Measurements from ENCODE around the gene PADI4.

Gene PADI4

DNA sequence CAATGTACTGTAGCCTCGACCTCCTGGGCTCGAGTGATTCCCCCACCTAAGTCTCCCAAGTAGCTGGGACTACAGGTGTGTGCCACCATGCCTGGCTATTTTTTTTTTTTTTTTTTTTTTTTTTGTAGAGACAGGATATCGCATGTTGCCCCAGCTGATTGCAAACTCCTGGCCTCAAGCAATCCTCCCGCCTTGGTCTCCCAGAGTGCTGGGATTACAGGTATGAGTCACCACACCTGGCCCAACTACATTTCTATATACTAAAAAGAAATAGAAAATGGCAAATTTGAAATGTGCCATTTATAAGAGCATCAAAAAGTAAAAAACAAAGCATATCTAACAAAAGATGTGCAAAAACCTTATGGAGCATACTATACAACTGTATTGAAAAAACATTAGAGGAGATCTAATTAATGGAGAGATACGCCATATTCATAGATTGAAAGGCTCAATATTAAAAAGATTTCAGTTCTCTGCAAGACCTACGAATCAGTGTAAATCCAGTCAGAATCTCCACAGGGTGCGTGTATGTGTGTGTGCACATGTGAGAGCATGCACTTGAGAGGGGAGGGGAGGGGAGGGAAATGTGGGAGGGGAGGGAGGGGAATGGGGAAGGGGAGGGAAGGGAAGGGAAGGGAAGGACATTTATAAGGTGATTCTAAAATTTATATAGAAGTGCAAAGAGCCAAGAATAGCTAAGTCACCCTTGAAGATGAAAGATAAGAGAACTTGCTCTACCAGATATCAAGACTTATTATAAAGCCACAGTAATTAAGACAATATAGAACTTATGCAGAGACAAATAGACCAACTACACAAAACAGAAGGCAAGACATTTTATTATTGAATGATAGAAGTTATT lies 15.5 kb upstream of the PADI4 start:
- DNase-seq (ENCODE audit: low read depth in 2 of 2) = no peak
- no peak overlapping the region for H3K4me3 ChIP-seq (replicated peaks in 1 of 2; ENCODE audit: low read depth in 2 of 2, low read length in 2 of 2)

DNA sequence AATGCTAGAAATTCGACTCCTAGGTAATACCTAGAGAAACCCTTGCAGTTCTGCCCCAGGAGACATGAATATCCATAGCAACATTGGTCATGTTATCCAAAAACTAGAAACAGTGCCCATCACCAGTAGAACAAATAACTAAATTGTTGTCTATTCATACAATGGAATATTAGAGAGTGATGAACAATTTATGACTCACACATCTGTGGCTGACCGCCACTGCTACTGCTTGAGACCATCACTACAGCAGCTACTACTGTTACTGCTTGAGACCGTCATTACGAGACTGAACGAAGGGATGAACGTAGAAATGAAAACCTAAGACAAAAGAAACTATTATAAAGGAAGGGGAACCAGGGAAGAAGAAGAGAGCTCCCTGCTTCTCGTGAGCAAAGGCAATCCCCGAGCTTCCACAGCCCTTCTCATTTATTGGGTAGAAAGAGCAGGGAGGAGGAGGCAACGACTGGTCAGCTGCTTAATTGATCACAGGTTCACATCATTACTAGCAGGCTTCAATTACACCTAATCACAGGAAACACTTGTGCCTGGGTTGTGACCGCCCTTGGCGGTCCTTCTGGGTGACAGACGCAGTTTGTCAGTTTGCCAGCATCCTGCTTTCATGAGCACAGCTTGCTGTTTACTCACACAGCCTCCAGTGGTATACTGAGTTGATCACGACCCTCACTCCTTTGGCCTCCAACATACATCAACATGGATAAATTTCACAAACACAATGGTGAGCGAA lies 14.1 kb upstream of the PADI4 start:
- DNase-seq (ENCODE audit: low read depth in 2 of 2) = no peak
- TF ChIP-seq, protein P1, sequence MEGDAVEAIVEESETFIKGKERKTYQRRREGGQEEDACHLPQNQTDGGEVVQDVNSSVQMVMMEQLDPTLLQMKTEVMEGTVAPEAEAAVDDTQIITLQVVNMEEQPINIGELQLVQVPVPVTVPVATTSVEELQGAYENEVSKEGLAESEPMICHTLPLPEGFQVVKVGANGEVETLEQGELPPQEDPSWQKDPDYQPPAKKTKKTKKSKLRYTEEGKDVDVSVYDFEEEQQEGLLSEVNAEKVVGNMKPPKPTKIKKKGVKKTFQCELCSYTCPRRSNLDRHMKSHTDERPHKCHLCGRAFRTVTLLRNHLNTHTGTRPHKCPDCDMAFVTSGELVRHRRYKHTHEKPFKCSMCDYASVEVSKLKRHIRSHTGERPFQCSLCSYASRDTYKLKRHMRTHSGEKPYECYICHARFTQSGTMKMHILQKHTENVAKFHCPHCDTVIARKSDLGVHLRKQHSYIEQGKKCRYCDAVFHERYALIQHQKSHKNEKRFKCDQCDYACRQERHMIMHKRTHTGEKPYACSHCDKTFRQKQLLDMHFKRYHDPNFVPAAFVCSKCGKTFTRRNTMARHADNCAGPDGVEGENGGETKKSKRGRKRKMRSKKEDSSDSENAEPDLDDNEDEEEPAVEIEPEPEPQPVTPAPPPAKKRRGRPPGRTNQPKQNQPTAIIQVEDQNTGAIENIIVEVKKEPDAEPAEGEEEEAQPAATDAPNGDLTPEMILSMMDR (IDR thresholded peaks at IDR 0.05; ENCODE audit: low read depth, low read length) = no peak

More for the DNA sequence above, 15.5 kb upstream of the PADI4 start:
- TF ChIP-seq, protein P1 (IDR thresholded peaks at IDR 0.05; ENCODE audit: low read depth, low read length) = no peak

DNA sequence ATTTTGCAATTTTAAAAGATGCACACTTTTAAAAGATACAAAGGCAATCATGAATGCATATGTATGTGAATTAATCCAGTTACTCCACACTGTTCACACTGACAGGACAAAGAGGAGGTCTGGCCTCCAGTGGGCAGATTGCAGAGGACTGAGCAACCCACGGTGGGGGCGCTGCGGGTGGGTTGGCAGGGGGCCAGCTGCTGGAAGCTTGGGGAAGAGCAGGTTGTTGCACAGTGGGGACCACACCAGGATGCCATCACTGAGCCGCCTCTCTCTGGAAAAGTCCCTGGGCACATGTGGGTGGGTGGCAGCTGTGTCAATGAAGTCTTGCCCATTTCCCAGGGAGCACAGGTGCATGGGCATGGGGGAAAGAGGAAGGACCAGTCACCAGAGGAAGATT lies 12.7 kb upstream of the PADI4 start:
- no peak for DNase-seq (ENCODE audit: low read depth in 2 of 2)
- H3K4me3 ChIP-seq (replicated peaks in 1 of 2; ENCODE audit: low read depth in 2 of 2, low read length in 2 of 2) = no peak overlapping the region
- TF ChIP-seq, protein P1 (IDR thresholded peaks at IDR 0.05; ENCODE audit: low read depth, low read length) = no peak

More for the DNA sequence above, 14.1 kb upstream of the PADI4 start:
- H3K4me3 ChIP-seq (replicated peaks in 1 of 2; ENCODE audit: low read depth in 2 of 2, low read length in 2 of 2) = no peak overlapping the region

DNA sequence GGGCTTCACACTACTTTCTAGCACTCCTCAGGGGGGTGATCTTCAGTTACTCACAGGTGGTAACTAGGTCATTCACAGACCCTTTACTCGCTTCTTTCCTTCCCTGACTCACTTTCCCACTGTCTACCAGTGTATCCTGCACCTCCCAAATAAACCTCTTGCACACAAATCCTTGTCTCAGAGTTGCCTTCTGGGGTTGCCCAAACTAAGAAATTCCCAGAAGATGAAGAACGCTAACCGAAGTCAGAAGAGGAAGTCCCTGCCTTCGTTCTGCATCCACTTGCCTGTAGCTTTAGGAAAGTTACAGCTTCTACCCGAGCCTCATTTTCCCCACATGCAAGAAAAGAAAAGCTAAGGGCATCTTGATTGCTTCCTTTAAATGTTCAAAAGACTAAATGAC lies 11.9 kb upstream of the PADI4 start:
- no peak for DNase-seq (ENCODE audit: low read depth in 2 of 2)
- TF ChIP-seq, protein P1 (IDR thresholded peaks at IDR 0.05; ENCODE audit: low read depth, low read length) = no peak
- H3K4me3 ChIP-seq (replicated peaks in 1 of 2; ENCODE audit: low read depth in 2 of 2, low read length in 2 of 2) = no peak overlapping the region

DNA sequence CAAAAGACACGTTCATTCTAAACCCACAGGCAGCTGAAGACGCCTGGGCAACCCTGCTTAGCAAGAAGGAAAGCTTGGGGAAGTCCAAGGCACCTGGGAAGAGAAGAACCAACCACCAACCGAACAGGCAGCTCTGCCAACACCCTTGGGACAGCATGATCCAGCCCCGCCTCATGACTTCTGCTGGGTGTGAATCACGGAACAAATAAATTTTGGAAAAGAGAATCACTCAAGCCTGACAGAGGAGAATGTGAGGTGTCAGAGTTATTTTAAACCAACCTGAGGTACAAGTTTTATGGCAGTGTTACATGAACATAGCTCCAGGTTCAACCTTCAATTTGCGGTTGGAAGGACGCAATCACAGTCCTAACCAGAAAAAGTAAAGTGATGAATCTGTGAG lies 10.0 kb upstream of the PADI4 start:
- DNase-seq (ENCODE audit: low read depth in 2 of 2) = no peak
- TF ChIP-seq, protein P1 (IDR thresholded peaks at IDR 0.05; ENCODE audit: low read depth, low read length) = no peak
- H3K4me3 ChIP-seq (replicated peaks in 1 of 2; ENCODE audit: low read depth in 2 of 2, low read length in 2 of 2) = no peak overlapping the region

DNA sequence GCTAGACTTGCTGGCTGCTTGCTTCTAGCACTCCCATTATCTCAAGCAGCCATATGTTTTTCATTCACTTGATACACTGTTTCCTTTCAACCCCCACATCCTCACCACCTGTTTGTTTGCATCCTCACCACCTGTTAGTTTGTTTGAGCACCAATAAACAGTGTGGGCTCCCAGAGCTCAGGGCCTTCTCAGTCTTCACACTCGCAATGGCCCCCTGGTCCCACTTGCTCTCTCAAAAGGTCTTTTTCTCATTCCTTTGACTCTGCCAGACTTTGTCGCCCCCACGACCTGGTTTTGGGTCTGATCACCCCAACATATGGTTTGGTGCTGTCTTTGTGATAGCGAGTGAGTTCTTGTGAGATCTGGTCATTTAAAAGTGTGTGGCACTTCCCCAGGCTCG lies 6.2 kb upstream of the PADI4 start:
- TF ChIP-seq, protein P1 (IDR thresholded peaks at IDR 0.05; ENCODE audit: low read depth, low read length) = no peak
- peak in 1 of 2 donors; percentile 12 for DNase-seq (ENCODE audit: low read depth in 2 of 2)

More for the DNA sequence above, 6.2 kb upstream of the PADI4 start:
- no peak overlapping the region for H3K4me3 ChIP-seq (replicated peaks in 1 of 2; ENCODE audit: low read depth in 2 of 2, low read length in 2 of 2)
